Measurements from ENCODE around the gene NDUFA6.
"Not testable (repeated sequence)": the region's sequence is repeated elsewhere in the genome, so short reads cannot be mapped to it uniquely, and the experiment has no call there.

GRCh38 chr22:42128007-42128406 is 37.4 kb upstream of the NDUFA6 start:
- not testable (repeated sequence) for TF ChIP-seq POLR2A (IDR thresholded peaks at IDR 0.05)
- TF ChIP-seq, protein P1, sequence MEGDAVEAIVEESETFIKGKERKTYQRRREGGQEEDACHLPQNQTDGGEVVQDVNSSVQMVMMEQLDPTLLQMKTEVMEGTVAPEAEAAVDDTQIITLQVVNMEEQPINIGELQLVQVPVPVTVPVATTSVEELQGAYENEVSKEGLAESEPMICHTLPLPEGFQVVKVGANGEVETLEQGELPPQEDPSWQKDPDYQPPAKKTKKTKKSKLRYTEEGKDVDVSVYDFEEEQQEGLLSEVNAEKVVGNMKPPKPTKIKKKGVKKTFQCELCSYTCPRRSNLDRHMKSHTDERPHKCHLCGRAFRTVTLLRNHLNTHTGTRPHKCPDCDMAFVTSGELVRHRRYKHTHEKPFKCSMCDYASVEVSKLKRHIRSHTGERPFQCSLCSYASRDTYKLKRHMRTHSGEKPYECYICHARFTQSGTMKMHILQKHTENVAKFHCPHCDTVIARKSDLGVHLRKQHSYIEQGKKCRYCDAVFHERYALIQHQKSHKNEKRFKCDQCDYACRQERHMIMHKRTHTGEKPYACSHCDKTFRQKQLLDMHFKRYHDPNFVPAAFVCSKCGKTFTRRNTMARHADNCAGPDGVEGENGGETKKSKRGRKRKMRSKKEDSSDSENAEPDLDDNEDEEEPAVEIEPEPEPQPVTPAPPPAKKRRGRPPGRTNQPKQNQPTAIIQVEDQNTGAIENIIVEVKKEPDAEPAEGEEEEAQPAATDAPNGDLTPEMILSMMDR (IDR thresholded peaks at IDR 0.05 in 4 of 5, conservative IDR thresholded peaks at IDR 0.05 in 1 of 5) = not testable (repeated sequence)

All from gastrocnemius medialis (tissue), 4 donors.